Lung (tissue), 12 donors: Measurements from ENCODE around the gene SYNE1. TPM values are rescaled to one million over a fixed set of nuclear protein-coding genes. Genes with fewer than 3 reads are reported as not detected.

Experiments
- ATAC-seq: fragments of 200-7000 bp; cut with Tn5 transposase; one replicate; pipeline ENCODE4 v1.9.1; 2020; ENCODE audit warnings: moderate number of reproducible peaks; ENCODE audit not compliant: insufficient read depth, low FRiP score
- DNase-seq, 3 donors: peaks; one replicate each; pipeline ENCODE4 v3.0.0-alpha.2; 2013 to 2017
- H3K27ac ChIP-seq, 2 donors: one replicate each; pipeline ENCODE4 v1.5.1; 2013; ENCODE audit warnings: mild to moderate bottlenecking in 2 of 2, moderate library complexity in 2 of 2, control low read depth in 1 of 2, inconsistent platforms in 1 of 2, low read depth in 1 of 2, low read length in 1 of 2
- H3K27me3 ChIP-seq, 3 donors: one replicate each; pipeline ENCODE4 v1.5.1; 2013; ENCODE audit warnings: low read length in 2 of 3; ENCODE audit not compliant: control insufficient read depth in 3 of 3, insufficient read depth in 3 of 3
- H3K36me3 ChIP-seq, 4 donors: one replicate each; pipeline ENCODE4 v1.5.1; 2013; ENCODE audit warnings: low read length in 4 of 4, mild to moderate bottlenecking in 1 of 4, moderate library complexity in 1 of 4; ENCODE audit not compliant: control insufficient read depth in 4 of 4, insufficient read depth in 4 of 4
- H3K4me1 ChIP-seq, 5 donors: one replicate each; pipeline ENCODE4 v1.5.1; 2013; ENCODE audit warnings: low read length in 5 of 5, mild to moderate bottlenecking in 2 of 5, moderate library complexity in 1 of 5; ENCODE audit not compliant: control insufficient read depth in 5 of 5, insufficient read depth in 5 of 5
- H3K4me3 ChIP-seq: one replicate; pipeline ENCODE4 v1.5.1; 2013; ENCODE audit warnings: mild to moderate bottlenecking, control low read depth, moderate library complexity
- H3K9ac ChIP-seq, 2 donors: one replicate each; pipeline ENCODE4 v1.5.1; 2013; ENCODE audit warnings: low read length in 2 of 2, control low read depth in 1 of 2; ENCODE audit not compliant: insufficient read depth in 1 of 2
- H3K9me3 ChIP-seq, 4 donors: one replicate each; pipeline ENCODE4 v1.5.1; 2013; ENCODE audit warnings: low read length in 3 of 4, mild to moderate bottlenecking in 1 of 4, moderate library complexity in 1 of 4; ENCODE audit not compliant: control insufficient read depth in 4 of 4, insufficient read depth in 3 of 4
- WGBS, 2 donors: extraction: QIAGEN DNeasy Blood & Tissue Kit; methylation state at CpG; one replicate each; pipeline ENCODE4 v1.1.7; 2013; 5-methylcytosine and 5-hydroxymethylcytosine counted together
- polyA plus RNA-seq, 2 donors: library from polyadenylated mRNA; stranded (reverse); fragments of 200-250 nt; gene quantifications; one replicate each; pipeline ENCODE4 v1.2.1, GENCODE V29; 2013
- total RNA-seq, 2 donors: library from RNA; depleted of rRNA in 1 of 2; stranded (reverse); fragments of >200 nt in 1 of 2; gene quantifications; one replicate each; pipeline ENCODE4 v1.2.1, GENCODE V29; 2014 to 2021
- TF ChIP-seq, protein P1 (sequence below): IDR thresholded peaks from 2 replicates; pipeline ENCODE4 v1.5.1; 2012; ENCODE audit warnings: mild to moderate bottlenecking; ENCODE audit errors: control extremely low read depth, extremely low read depth
- donor health status: control.
- donor health status: control.
- donor health status: Bipolar disorder and iron deficiency.
- donor health status: healthy.
- donor health status: DM: yes; HTN: yes; CAD: no.

The SYNE1 gene
- total and polyA plus RNA-seq, 4 donors, result 26.4 to 352 (median 131) TPM

DNA sequence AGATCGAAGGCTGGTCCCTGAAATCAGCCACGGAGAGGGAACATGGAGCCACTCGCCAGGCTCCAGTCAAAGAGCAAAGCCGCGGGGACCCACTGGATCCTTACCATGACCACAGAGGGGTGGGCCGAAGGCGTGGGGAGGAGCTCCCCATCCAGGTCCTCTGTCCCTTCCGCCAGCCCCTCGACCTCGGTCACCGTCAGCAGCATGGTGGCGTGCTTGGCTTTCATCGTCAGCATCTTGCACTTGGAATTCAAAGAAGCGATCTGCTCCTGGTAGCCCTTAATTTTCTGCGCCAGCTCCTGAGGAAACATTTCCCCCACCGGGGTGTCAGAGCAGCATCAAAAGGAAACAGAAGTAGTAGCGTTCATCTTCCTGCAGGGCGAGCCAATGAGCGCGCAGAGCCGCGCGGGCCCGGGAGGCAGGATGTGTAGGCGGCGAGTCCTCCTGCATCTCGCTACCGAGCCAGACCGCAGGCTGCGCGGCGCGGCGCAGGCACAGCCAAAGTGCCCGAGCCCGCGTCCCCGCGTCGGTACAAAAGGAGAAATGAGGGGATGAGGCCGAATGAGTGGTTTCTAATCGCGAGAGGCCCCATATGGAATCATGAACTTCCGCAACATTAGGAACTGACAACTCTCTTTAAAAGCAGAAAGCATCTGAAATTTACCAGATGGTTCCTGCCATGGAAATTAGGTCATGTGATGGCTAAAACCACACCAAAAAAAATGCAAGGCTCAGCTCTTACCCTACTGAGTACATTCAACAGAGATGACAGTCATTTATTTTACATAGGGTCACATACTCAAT is 335.2 kb downstream of the SYNE1 start:
- Histone ChIP-seq H3K27ac (peak overlapping the region; percentile 72 to 82), H3K4me1 (peaks cover 0 to 15% (median 3%) of the 10 kb centered on the region in 5 donors), H3K36me3 (peaks cover 7 to 21% (median 9%) of the 10 kb centered on the region in 4 donors), H3K27me3 (no peaks in the 10 kb centered on the region), H3K4me3 (peak overlapping the region; percentile 48), H3K9me3 (no peaks in the 10 kb centered on the region), H3K9ac (peak overlapping the region; percentile 65 to 79)
- 5 to 21% methylated on average over 44 of the region's 44 CpGs for WGBS, 2 donors
- peak; percentile 92 for ATAC-seq
- DNase-seq, result peak; percentile 91 to 95 (median 94)
- TF ChIP-seq, protein P1, sequence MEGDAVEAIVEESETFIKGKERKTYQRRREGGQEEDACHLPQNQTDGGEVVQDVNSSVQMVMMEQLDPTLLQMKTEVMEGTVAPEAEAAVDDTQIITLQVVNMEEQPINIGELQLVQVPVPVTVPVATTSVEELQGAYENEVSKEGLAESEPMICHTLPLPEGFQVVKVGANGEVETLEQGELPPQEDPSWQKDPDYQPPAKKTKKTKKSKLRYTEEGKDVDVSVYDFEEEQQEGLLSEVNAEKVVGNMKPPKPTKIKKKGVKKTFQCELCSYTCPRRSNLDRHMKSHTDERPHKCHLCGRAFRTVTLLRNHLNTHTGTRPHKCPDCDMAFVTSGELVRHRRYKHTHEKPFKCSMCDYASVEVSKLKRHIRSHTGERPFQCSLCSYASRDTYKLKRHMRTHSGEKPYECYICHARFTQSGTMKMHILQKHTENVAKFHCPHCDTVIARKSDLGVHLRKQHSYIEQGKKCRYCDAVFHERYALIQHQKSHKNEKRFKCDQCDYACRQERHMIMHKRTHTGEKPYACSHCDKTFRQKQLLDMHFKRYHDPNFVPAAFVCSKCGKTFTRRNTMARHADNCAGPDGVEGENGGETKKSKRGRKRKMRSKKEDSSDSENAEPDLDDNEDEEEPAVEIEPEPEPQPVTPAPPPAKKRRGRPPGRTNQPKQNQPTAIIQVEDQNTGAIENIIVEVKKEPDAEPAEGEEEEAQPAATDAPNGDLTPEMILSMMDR, result peak; percentile 6

DNA sequence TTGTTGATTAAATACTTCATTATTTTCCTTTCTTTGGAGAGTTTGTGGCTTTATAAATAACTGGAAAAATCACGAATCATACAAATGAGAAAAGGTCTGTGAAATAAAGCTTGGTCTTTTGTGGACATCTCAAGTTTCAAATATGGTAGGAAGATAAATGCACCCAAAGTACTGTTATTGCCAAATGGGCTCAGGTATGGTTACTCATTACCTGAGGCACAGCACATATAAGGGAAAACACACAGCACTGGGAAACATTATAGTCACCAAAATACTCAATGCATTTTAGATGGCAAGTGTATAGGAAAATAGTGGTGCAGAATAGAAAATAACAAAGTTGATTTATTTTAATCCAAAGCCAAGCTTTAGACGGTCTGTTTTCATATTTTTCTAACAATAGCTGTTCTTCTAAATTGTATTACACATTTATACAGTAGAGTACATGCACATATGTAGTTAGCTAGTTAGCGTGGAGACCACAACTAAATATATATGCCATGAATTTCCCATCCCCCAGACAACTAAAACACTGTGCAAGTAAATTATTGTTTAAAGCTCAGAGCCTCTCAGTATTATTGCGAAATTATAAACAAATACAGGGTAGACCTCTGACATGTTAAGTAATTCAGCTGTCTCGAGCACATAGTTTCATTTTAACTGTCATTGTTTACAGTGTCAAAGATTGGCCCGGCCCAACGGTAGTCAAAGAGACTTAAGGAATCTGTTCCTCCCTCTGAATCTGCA is 336.0 kb downstream of the SYNE1 start:
- H3K4me1 ChIP-seq, result peaks cover 0 to 15% (median 3%) of the 10 kb centered on the region in 5 donors
- H3K9ac ChIP-seq, result peak overlapping the region; percentile 65 to 78
- H3K36me3 ChIP-seq, result peaks cover 6 to 18% (median 9%) of the 10 kb centered on the region in 4 donors
- TF ChIP-seq, protein P1, result no peak
- peak overlapping the region; percentile 48 for H3K4me3 ChIP-seq
- H3K27ac ChIP-seq, result peak overlapping the region; percentile 72 to 82
- DNase-seq (peak in 1 of 3 donors; percentile 18), ATAC-seq (peak; percentile 50)
- 12 to 15% methylated on average over 7 of the region's 7 CpGs for WGBS, 2 donors
- H3K9me3 ChIP-seq, result no peaks in the 10 kb centered on the region
- H3K27me3 ChIP-seq, result no peaks in the 10 kb centered on the region

DNA sequence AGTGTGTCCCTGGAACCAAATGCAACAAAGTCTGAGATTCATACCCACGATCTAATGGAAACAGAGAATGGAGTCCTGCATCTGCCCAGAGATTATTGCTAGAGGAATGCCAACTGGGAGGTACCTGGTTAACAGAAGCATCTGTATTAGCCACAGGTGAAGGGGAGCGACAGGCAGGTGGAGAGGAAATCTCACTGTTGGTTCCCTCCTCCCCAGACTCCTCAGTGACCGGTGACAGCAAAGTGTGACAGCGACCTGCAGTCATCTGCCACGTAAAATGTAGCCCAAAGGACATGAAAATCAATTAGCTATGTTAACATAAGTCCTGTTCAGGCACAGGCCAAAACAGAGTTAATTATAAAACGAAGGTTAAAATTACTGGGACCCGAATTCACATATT is 336.6 kb downstream of the SYNE1 start:
- DNase-seq (no peak), ATAC-seq (no peak)
- Histone ChIP-seq H3K36me3 (peaks cover 6 to 15% (median 10%) of the 10 kb centered on the region in 4 donors), H3K9ac (peak overlapping the region in 1 of 2 donors; percentile 19), H3K4me3 (no peak overlapping the region), H3K4me1 (peaks cover 0 to 20% (median 3%) of the 10 kb centered on the region in 5 donors), H3K27ac (no peak overlapping the region), H3K27me3 (no peaks in the 10 kb centered on the region), H3K9me3 (no peaks in the 10 kb centered on the region)
- TF ChIP-seq, protein P1, result no peak
- WGBS, 2 donors, result 76 to 85% methylated on average over 7 of the region's 7 CpGs
